ENCODE measurements around the gene NDUFB10.

- TF ChIP-seq CTCF (IDR thresholded peaks at IDR 0.05; ENCODE audit: insufficient read depth, low read length) = no peak
- no peak for TF ChIP-seq SPI1 (IDR thresholded peaks at IDR 0.05; ENCODE audit: borderline replicate concordance, low read depth)
- no peak for TF ChIP-seq GABPA (IDR thresholded peaks at IDR 0.05; ENCODE audit: low read depth)
- no peak for TF ChIP-seq POLR2AphosphoS5 (IDR thresholded peaks at IDR 0.05; ENCODE audit: low read depth)
Observed at GRCh38 chr16:1914988-1915387, 44.4 kb upstream of the NDUFB10 start.
